ENCODE data around the gene SPATA6L.

Gene SPATA6L

GRCh38 chr9:4701526-4701925, 35.2 kb upstream of the SPATA6L start:
- H3K27ac ChIP-seq = no peak overlapping the region
- TF ChIP-seq CTCF (conservative IDR thresholded peaks at IDR 0.05) = no peak

GRCh38 chr9:4700932-4701331, 34.7 kb upstream of the SPATA6L start:
- no peak for TF ChIP-seq CTCF (conservative IDR thresholded peaks at IDR 0.05)

GRCh38 chr9:4700091-4700490, 33.8 kb upstream of the SPATA6L start:
- no peak for TF ChIP-seq CTCF (conservative IDR thresholded peaks at IDR 0.05)
- no peak overlapping the region for H3K27ac ChIP-seq

More at GRCh38 chr9:4700932-4701331, 34.7 kb upstream of the SPATA6L start:
- no peak overlapping the region for H3K27ac ChIP-seq

- no peak for TF ChIP-seq CTCF (conservative IDR thresholded peaks at IDR 0.05)
- H3K27ac ChIP-seq = no peak overlapping the region
Measured at GRCh38 chr9:4691795-4692194, 25.5 kb upstream of the SPATA6L start.

- no peak overlapping the region for H3K27ac ChIP-seq
- TF ChIP-seq CTCF (conservative IDR thresholded peaks at IDR 0.05) = no peak
Measured at GRCh38 chr9:4690144-4690543, 23.9 kb upstream of the SPATA6L start.

- H3K27ac ChIP-seq = no peak overlapping the region
- TF ChIP-seq CTCF (conservative IDR thresholded peaks at IDR 0.05) = no peak
Measured at GRCh38 chr9:4689687-4690104, 23.4 kb upstream of the SPATA6L start.

- no peak overlapping the region for H3K27ac ChIP-seq
- TF ChIP-seq CTCF (conservative IDR thresholded peaks at IDR 0.05) = no peak
Measured at GRCh38 chr9:4689021-4689420, 22.7 kb upstream of the SPATA6L start.

GRCh38 chr9:4686584-4686983, 20.3 kb upstream of the SPATA6L start:
- no peak overlapping the region for H3K27ac ChIP-seq
- no peak for TF ChIP-seq CTCF (conservative IDR thresholded peaks at IDR 0.05)
